ENCODE results near the gene RNU1-2.
"Not testable (repeated sequence)": the region's sequence is repeated elsewhere in the genome, so short reads cannot be mapped to it uniquely, and the experiment has no call there.

Gene RNU1-2

DNA sequence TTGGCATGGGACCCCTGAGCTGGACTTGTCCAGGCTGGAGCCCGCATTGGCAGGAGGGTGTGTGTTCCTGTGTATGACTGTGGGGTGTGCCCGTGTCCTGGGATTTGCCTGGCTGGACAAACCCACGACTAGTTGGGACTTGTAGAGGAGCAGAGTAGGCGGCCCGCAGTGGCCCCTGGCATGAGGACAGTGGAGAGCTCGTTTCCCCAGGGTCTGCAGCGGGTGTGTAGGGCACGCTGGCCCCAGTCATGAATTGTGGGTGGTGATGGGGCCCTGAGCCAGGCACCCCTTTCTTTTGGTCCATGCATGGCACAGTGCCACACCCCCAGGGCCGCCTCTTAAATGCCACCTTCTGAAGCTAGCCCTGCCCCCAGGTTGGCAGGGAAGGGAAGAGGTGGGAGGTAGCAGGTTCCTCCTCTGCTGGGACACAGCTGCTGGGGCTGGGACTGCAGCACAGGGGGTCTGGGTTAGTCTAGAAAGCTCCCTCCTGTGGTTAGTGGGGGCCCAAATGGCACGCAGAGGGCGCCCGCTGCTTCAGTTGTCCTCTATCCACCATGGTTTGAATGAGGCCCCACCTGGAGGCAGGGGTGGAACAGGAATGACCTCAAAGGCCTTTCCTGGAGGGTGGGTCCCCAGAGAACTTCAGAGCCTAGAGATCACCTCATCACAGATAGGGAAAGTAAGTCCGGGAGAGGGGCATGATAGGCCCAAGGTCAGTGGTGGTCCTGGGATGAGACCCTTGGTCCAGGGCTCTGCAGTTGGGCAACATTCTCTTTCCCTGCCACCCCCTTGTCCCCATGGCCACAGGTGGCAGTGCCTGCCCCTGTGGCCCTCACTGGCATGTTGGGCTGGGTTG lies 30.1 kb downstream of the RNU1-2 start:
- DNase-seq (ENCODE audit: low read depth in 2 of 2, low spot score in 1 of 2): no peak

DNA sequence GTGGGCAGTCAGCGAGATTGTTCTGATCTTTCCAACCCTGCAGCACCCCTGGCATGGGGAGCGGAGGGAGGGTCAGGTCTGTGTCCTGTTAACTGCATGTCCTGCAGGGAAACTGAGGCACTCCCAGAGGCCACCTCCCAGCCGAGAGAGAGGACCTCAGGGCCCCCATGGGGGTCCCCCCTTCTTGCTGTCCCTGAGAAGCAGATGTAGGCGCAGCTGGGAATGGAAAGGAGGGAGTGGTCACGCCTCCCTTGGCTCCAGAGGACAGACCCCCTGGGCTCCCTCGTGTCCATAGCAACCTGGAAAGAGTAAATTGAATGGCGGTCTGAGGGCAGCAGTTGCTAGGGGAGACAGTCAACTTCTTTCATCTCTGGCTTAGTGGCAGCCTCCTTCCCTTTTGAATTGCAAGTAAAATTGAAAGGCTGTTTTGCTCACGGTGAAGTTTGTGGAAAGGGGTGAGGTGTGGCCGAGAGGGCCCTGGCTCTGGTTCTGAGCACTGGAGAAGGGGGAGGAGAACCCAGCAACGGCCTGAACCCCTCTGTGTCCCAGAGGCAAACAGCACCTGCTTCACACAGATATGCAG lies 30.8 kb downstream of the RNU1-2 start:
- no peak for DNase-seq (ENCODE audit: low read depth in 2 of 2, low spot score in 1 of 2)

DNA sequence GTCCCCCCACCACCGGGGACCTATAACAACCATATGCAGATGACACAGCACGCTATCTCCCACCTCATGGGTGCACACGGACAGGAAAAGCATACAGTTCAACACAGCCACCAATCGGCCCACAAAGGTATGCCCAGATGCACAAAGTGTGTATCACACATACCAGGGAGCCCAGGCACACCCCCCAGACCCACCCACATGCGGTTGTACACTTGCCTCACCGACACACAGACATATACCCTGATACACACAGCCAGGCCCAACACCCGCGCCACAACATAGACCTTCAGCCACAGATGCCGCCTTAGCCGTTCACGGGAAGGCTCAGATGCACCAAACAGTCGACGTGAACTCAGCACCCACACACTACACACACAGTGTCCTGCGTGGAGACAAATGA lies 31.5 kb downstream of the RNU1-2 start:
- DNase-seq (ENCODE audit: low read depth in 2 of 2, low spot score in 1 of 2): no peak

DNA sequence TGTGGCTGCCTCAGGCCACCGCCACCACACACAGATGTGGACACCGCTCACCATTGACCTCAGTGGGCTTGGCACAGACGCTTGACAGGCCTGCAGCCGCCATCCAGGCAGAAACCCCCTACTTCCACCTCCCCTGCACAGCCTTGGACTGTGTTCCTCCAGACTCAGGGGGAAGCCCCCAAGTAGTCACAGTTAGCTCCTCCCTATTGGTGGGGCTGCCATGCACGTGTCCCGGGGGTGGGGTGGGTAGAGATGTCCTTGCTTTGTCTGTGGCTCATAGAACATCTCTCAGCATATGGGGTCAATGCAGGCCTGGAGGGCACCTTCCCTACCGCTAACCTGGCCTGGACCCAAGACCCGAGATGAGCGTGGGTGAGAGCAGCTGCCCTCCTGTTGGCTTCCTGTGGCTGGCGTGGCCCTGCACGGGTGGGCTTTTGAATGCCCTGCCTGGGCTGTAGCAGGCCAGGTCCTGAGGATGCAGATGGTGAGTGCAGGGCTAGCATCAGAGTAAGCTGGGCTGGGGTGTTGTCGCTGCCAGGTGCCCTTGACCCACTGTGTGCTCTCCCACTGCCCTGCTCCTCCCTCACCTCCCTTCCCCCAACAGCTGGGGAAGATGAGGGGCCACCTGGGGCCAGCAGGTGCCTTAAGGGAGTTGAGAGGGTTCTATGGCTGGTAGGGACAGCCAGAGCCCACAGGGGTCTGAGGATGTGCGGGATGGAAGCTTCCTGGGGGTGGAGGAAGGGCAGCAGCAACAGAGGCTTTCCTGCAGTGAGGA lies 32.1 kb downstream of the RNU1-2 start:
- DNase-seq (ENCODE audit: low read depth in 2 of 2, low spot score in 1 of 2): no peak

DNA sequence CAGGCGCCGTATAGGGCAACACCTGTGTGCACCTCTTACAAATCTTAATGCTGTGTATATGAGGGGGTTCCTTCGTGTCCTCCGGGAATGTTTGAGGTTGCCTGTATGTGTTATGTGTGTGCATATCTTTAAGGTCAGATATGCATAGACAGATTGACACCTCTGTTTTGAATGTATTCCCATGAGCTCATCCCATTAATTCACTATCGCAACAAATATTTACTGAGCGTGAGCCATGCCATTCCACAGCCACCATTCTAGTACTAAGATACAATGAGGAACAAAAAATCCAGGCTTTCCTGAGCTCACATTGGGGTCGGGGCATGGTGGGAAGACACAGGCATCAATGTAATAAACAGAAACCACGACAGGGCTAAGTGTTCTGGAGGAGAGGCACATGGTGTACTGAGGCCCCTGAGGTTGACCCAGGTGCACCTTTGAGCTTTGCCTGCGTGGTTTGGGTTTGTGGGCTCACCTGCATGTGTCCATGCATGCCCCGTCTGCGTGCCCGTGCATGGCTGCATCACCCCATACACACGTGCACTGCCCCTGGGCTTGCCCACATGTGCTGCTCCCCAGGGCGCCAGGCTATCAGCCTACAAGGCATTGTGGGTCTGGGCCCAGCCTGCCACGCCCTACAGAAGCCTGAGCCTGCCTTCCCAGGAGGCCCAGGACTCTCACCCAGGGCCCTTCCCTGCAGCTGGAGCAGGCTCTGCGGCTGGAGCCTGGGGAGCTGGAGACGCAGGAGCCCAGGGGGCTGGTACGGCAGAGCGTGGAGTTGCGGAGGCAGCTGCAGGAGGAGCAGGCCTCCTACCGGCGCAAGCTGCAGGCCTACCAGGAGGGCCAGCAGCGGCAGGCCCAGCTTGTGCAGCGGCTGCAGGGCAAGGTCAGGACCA lies 33.6 kb downstream of the RNU1-2 start:
- DNase-seq (ENCODE audit: low read depth in 2 of 2, low spot score in 1 of 2): not testable (repeated sequence)

DNA sequence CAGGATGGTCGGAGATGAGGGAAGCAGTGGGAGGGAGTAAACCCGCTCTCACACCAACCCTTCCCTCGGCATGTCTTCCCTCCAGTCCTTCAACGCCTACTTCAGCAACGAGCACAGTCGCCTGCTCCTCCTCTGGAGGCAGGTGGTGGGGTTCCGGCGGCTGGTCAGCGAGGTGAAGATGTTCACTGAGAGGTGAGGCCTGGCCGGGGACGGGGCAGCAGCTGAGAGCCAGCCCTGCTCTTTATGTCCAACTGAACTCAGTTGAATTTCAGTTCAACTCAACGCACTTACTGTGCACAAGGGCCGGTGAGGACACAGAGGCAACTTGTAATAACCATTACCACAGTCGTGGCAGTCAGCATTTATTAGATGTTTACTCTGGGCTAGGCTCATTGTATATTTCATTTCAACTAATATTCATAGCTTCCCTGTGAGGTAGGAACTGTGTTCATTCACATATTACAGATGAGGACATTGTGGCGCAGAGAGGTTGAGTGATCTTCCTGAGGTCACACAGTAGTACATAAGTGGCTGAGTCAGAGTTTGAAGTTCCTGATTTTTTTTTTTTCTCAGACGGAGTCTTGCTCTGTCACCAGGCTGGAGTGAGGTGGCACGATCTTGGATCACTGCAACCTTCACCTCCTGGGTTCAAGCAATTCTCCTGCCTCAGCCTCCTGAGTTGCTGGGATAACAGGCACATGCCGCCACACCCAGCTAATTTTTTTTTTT lies 35.6 kb downstream of the RNU1-2 start:
- not testable (repeated sequence) for DNase-seq (ENCODE audit: low read depth in 2 of 2, low spot score in 1 of 2)

DNA sequence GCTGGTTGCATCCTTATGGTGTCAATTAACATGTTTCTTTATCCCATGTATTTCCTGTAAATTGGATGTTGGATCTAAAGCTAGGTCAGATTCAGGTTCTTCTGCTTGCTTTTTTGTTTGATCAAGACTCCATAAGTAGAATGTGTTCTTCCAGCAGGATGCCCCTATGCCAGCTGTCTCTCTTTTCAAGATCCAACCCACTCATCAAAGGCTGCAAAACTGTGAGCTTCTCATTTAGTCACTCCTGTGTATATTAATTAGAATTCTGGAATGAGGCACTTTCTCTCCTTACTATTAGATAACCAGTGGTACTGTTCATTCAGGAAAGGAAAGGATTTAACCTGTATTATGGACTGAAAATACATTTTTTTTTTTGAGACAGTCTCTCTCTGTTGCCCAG lies 38.2 kb downstream of the RNU1-2 start:
- not testable (repeated sequence) for DNase-seq (ENCODE audit: low read depth in 2 of 2, low spot score in 1 of 2)

DNA sequence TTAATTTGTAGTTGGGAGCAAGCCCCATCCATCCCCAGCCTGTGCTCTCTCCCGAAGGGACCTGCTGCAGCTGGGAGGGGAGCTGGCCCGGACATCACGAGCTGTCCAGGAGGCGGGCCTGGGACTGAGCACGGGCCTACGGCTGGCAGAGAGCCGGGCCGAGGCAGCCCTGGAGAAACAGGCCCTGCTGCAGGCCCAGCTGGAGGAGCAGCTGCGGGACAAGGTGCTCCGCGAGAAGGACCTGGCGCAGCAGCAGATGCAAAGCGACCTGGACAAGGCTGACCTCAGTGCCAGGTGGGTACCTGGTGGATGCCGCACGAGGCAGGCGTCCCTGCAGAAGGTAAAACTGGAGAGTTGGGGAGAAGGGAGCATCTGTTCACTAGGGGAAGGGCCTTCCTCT lies 40.8 kb downstream of the RNU1-2 start:
- DNase-seq (ENCODE audit: low read depth in 2 of 2, low spot score in 1 of 2): not testable (repeated sequence)

DNA sequence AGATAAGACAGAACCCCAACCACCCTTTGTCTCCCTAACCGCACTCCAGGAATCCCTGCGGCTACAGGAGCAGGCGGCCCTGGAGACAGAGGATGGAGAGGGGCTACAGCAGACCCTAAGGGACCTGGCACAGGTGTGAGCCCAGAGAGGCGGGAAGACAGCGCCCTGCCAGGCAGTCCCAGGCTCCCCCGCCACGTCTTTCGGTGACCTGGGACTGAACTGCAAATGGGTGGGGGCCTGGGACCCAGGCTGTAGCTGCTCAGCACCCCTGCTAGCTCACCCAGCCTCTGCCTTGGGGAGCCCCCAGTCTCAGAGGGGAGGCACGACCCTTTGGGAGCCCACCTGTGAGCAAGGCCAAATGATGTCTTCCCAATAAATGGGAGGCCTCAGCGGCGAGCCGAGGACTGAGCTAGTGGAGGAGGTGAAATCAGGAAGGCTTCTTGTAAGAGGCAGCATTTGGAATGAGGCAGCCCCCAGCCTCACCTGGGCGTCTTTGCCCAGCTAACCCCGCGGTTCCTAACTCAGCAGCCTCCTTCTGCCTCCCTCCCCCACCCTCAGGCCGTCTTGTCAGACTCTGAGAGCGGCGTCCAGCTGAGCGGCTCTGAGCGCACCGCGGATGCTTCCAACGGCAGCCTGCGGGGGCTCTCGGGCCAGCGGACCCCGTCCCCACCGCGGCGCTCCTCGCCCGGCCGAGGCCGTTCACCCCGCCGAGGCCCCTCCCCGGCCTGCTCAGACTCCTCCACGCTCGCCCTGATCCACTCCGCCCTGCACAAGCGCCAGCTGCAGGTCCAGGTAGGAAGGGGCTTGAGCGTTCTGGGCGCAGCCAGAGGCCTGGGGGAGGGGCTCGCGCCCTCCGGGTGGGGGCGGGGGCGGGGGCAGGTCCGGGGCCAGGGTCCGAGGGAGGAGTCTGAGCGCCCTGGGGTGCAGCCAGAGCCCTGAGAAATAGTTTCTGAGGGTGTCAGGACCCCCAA lies 42.9 kb downstream of the RNU1-2 start:
- DNase-seq (ENCODE audit: low read depth in 2 of 2, low spot score in 1 of 2): no peak

DNA sequence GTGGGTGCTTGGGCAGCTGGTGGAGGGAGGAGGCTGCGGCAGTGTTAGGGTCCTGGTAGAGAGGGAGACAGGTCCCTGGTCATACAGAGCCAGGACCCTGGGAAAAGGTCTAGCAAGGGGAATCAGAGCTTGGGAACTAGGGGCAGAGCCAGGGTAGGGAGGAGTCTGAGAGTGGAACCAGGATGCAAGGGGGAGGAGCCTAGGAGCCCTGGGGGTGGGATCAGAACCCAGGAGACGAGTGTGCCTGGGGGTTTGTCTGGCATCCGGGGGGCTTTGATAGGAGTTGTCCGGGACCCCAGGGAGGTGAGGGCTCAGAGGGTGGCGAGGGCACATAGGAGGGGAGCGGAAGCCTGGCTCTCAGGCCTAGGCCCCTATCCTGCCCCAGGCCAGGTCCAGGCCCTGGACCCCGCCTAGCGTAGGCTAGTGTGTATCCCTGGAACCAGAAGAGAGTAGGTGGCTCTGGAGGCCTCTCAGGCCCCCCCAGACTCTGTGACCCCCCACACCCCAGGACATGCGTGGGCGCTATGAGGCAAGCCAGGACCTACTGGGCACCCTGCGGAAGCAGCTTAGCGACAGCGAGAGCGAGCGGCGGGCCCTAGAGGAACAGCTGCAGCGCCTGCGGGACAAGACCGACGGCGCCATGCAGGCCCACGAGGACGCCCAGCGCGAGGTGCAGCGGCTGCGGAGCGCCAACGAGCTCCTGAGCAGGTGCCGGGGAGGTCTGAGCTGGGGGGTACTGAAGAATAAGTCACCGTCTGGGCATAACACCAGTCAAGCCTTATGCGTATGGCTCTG lies 43.8 kb downstream of the RNU1-2 start:
- DNase-seq (ENCODE audit: low read depth in 2 of 2, low spot score in 1 of 2): not testable (repeated sequence)

DNA sequence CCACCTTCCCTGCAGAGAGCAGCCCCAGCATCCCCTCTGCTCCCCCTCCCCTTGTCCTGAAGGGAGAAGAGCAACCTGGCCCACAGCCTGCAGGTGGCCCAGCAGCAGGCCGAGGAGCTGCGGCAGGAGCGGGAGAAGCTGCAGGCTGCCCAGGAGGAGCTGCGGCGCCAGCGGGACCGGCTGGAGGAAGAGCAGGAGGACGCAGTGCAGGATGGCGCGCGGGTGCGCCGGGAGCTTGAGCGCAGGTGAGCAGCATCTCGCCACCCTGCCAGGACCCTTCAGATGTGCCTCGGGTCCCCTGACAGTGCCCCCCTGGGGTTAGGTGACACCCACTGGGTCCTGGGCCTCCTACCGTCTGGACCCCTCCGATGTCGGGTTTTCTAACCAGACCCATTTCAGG lies 48.3 kb downstream of the RNU1-2 start:
- no peak for DNase-seq (ENCODE audit: low read depth in 2 of 2, low spot score in 1 of 2)

DNA sequence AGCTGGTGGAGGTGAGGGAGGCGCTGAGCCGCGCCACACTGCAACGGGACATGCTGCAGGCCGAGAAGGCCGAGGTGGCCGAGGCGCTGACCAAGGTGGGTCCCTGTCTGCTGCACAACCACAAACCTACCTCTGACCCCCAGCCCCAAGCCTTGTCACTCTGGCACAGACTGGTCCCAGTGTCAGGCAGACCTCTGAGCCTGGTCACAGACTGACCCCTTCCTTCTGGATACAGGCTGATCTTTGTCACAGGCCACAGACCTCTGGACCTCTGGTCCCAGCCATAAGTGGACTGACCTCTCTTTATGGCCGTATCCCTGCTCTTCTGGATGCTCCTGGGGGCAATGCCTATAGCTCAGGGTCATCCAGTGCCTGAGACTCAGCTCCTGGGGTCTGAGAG lies 49.7 kb downstream of the RNU1-2 start:
- DNase-seq (ENCODE audit: low read depth in 2 of 2, low spot score in 1 of 2): not testable (repeated sequence)
